Right forelimb (tissue), 1 donor: ENCODE data around the gene STIM2.

Experiments used
- DNase-seq: peaks from one replicate; pipeline ENCODE4 v3.0.0-alpha.2; 2018

Gene STIM2

DNA sequence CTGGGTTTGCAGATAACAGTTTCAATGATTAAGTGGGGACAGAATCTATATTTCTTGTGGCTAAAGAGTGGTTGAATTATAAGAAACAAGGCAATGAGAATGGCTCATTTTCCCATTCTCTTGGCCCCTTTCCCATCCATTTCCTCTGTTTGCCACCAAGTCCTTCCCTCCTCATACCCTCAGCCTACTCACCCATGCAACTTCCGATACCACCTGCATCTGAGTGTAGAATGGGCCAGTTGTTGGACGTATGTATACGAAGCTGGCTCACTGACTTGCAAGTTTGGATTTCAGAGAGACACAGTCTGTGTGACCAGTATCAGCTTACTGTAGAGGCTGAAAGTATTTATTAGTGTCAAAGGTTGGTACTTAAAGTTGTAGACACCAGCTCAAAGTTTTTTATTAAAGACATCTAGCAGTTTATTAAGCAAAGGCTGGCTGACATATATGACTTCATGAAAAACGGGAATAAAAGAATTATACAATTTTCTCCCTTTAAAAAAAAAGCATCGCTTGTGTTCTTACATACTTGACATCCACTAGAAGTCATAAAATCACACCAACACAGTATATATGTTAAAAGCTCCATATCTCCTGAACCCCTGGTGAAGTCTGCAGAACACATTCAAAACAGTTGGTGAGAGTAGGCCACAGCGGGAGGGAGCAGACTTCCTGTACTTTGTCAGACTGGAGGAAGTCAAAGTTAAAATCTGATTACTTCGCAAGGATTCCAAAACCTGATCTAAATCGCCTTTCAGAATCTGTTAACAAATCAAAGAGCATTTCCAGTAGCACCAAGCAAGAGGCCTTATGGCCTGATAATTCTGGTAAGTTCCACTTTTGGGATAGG, 22.4 kb upstream of the STIM2 start:
- DNase-seq: no peak

DNA sequence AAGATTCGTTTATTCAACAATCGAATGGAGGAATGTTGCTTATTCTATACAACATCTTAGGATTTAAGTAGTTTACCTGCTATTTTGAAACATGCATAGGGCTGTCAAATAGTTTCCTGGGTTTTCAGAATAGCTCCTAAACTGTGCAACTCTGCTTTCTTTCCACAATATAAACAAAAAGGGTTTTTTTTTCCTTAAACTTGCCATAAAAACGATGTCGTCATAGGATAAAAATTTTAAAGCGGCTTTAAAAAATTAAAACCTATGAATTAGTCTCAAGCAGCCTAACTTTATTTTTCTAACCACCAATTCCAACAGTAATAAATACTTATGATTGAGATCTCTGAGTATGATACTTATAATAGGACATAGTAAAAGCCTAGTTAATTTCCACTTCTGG, 21.6 kb upstream of the STIM2 start:
- no peak for DNase-seq

DNA sequence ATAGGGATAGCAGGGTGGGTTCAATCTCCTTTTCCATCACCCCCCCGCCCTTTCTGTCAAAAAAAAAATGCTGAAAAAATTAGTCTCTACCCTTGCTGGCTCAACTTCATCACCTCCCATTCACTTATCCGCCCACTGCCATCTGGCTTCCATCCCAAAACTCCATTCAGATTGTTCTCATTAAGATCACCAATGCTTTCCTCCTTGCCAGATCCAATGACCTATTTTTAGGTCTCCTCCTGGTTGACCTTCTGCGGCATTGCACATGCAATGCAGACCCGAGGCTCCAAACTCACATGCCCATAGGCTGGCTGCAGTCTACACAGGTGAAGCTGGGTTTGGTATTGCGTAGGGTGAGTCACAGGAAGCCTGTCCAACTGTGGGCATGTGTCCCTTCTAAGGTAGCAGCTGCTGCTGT, 21.1 kb upstream of the STIM2 start:
- no peak for DNase-seq

DNA sequence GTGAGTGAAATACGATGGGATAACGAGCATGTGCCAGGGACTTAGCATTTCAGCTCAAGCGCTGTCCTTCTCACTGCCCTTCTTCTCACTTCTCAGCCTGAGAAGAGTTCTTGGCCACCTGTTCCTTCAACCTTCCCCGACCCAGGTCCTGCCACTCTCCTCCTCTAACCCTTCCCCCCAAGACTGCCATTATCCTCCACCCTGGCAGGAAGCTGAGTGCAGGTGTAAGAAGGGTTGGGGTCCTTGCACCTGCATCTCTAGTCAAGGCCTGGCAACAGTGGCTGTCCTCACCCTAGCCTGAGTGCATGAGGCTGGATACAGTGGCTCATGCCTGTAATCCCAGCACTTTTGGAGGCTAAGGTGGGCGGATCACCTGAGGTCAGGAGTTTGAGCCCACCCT, 19.9 kb upstream of the STIM2 start:
- DNase-seq: no peak

DNA sequence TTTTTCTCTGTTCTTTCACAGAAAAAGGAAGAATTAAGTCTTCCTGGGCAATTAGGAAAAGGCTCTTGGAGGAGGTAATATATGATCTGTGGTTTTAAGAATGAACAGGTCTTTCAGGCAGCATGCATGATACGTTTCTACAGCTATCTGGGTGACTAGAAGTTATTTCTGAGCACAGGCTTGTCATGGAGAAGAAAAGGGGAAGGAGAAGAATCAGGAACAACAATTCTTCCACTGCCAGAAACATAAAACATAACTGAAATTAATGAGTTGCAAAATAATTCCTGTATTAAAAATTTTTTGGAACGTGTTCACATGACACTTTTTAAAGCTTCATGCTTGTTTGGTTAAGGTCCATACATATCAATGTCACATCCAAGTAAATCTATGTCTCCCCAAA, 17.7 kb upstream of the STIM2 start:
- no peak for DNase-seq

DNA sequence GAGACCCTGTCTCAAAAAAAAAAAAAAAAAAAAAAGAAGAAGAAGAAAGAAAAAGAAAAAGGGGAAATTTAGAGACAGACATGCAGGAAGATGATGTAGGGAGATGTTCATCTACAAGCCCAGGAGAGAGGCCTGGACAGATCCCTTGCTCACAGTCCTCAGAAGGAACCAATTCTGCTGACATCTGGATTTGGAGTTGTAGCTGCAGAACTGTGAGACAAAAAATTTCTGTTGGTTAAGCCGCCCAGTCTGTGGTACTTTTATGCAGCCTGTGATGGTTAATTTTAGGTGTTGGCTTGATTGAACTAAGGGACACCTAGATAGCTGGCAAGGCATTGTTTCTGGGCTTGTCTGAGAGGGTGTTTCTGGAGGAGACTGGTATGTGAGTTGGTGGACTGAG, 10.1 kb upstream of the STIM2 start:
- no peak for DNase-seq

DNA sequence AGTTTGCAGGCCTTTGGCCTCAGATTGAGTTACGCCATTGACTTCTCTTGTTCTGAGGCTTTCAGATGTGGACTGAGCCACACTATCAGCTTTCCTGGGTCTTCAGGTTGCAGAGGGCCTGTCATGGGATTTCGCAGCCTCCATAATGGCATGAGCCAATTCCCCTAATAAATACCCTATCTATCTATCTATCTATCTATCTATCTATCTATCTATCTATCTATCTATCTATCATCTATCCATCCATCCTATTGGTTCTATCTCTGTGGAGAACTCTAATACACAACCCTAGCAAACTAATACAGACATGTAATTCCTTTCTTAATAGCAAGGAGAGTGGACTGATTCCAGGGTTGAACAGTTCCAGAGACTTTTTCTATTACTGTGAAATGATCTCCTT, 9.5 kb upstream of the STIM2 start:
- DNase-seq: no peak

DNA sequence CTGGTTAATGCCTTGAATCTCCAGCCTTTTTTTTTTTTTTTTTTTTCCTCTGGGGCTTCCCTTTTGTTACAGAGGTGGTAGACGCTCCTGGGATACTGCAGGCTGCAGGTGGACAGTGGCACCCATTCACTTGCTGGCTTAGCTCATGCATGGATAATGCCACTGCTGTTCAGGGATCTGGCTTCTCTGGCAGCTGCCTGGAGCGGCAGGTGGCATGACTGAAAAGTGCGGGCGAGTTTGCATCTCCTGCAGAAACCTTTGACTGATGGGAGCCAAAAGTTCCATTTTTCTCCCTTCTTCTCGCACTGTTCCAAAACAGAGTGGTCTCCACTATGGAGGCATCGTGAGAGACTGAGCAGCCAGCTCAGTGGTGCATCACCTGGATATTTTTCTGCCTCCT, 5.9 kb upstream of the STIM2 start:
- no peak for DNase-seq

DNA sequence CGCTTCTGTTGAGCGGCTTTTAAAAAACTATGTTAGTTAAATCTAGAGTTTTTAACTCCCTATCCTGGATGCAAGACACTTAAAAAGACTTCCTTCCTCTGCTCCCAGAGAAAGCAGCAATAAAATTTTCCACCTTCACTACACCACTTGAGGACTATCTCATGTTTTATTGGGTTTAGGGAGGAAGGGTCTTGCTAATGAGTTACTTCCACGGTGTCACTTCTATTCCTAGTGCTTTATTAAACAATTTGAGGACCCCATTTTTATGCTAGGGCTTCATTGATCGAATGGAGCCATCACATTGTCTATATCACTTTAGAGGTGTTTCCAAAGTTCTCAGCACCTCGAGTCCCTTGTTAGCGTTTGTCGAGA, 3.7 kb upstream of the STIM2 start:
- no peak for DNase-seq

DNA sequence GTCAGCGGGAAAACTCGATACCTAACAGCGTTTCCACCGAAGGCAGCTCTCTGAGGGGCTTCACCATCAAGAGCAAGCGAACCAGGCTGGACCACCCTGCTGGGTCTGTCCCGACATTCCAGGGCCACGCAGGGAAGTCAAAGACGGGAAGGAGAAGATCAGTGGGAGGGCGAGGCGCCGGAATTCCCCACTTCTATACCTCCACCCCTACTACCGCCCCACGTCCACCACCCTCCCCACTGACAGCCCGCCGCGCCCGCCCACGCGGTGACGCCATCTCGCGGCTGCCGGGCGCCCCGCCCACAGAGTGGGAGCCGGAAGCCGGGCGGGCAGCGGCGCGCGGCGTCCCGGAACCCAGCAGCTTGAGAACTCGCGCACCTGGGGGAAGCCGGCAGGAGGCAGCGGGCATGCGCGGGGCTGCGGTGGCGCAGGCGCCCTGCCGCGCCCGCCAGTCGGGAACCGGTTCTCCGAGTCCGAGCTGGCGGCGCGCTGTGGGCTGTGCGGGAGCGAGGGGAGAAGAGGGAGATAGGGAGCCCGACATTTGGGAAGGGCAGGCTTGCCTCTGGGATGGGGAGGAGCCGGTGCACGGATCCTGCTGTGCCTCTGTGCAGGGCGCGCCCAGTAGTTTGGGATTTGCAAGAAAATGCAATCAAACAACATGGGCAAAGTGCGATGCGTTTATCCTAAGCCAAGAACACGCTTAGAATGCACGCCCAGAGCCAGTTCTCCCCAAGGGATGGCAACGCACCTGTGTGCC, 3.2 kb upstream of the STIM2 start:
- peak; percentile 91 for DNase-seq

DNA sequence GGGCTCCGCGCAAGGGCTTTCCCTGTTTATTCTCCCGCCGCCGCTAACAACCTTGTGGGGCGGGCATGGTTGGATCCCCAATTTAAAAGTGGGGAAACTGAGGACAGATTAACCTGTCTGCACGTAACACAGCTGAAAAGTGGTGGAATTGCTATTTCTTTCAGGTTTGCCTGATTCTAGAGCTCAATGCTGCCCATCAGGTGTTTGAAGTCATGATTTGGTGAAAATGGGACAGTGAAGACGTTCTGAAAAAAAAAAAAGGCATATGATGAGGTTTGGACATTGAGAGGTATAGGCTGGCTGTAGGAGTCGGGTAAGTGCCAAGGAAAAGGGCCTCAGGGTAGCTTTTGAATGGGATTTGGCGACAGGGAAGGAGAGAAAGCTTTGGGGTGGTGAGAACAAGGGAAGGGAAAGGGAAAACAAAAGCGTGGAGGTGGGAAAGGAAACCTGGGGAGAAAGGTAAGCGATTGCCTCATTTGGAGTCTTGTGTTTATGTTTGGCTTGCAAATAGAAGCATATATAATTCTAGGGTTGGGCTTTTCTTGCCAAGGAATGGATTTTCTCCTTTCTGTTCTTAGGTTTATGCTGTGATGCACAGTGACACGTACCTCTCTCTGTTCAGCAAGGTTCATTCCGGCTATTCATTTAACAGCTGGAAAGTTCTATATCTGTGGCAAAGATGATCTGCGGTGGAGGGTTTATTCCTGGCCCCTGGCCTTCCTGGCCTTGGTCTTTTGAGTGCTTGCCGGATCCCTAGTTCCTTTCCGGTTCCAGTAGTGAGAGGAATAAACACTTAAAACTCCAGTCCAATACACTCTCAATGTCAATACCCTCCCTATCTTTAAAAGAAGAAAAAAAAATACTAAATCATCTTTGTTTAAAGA, 2.4 kb upstream of the STIM2 start:
- no peak for DNase-seq

DNA sequence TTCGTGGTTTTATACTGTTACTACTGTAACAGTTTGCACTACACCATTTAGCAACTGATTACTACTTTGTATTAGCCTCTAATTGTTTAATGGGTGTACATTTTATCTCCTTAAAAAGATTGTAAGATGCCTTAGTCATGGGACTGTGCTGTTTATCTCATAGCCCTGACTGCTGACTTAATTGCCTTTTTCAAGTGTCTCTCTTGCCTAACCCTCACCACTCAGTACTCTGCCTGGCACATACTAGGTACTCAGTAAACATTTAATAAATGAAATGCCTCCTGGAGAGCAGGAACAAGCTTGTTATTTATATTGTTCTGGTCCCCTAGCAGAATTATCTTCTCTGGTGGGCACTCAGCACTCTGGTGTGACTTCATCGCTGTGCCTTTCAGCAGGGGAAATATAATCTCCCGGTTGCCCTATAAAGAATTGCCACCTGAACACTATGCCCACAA, 1.7 kb upstream of the STIM2 start:
- no peak for DNase-seq

DNA sequence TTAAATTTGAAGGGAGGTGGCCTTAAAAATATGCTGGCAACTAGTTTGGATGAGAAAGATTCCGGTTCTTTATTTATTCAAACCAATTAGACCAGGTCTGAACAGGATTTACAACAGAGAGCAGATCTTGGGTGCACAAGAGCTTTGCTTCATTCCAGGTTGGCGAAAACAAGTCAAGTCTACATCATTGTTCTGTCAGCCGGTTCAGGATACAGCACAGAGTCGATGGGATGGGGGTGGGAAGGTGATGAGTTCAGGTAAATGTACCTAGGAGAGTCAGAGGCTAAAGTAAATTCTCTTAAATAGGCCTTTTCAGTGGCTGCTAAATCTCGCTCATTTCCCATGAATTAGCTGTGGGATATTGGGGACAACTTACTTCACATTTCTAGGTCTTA, 882 bp upstream of the STIM2 start:
- DNase-seq: no peak

DNA sequence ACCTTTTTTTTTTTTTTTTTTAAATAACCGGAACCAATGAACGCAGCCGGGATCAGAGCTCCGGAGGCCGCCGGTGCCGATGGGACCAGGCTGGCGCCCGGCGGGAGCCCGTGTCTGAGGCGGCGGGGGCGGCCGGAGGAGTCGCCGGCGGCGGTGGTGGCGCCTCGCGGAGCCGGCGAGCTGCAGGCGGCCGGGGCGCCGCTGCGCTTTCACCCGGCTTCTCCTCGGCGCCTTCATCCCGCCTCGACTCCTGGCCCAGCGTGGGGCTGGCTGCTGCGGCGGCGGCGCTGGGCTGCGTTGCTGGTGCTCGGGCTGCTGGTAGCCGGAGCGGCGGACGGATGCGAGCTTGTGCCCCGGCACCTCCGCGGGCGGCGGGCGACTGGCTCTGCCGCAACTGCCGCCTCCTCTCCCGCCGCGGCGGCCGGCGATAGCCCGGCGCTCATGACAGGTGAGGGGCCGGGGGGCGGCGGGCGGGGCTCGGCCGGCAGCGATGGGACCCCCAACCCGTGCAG, 337 bp downstream of the STIM2 start:
- DNase-seq: peak; percentile 84

DNA sequence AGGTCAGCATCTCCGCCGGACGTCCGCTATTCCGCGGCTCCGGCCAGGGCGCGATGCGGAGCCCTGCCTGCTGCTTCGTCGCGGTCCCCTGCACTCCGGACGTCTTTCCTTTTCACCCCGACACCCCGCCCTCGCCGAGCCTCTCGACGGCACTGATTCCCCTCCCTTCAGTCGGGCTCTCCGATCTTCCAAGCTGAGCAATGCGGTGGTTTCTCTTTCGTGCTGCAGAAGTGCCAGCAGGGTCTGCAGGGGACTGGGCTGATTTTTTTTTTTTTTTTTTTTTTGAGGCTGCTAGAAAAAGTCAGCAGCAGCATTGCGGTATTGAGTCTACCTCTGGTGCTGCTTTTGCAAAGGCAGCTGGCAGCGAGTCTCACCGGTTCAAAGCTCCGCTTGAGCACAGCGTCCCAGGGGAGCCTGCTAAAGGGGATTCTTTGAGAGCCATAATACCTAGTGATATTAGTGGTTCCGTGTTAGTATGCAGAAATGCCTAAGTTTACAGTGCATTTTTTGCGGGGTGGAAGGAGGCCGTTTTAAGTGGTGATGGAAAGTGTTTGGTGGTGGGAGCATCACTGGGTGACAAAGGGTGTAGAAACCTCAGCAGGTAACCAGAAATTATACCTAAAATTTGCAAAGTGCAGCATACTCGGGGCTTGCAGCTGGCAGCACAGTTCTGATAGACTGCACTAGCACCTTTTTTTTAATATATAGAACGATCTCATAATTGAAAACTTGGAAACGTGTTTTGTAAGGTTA, 969 bp downstream of the STIM2 start:
- DNase-seq: peak; percentile 80

DNA sequence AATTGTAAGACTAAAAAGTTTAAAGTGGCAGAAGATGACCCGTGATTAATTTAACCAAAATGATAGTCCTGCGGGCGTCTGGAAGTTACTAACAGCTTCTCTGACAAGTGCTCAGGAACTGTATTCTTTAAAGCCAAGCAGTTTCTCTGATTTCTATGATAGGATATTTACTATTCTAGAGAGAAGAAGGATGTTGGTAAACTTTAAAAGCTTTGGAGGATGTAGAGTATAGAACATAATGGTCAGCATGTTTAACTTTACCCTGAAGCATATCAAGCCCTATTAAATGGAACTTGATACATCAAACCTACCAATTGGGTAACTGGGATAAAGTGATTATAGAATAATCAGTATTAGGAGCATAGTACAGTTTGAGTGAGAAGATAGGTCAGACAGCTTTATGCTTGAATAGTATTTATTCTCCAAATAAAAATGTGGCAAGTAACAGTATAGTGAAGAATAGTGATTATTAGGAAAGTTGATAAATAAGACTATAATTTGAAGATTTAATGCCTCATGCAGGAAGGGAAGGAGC, 1.8 kb downstream of the STIM2 start:
- no peak for DNase-seq

DNA sequence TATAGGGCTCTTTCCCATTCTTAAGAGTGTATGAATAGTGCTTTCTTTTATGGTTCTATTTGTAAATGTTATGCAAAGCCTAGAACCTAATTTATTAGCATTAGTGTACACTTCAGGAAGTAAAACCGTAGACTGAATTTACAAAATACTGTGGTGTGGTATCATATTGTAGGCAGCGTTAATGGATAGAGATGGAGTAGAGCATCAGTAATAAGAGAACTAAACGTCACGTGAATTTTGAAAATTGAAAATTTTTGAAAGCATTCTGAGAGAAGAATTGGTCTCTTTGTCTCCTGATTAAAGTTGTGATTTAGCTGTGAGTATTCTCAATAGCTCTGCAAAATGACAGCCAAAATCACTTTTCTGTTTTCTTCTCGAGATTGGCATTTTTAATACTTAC, 2.9 kb downstream of the STIM2 start:
- DNase-seq: no peak

DNA sequence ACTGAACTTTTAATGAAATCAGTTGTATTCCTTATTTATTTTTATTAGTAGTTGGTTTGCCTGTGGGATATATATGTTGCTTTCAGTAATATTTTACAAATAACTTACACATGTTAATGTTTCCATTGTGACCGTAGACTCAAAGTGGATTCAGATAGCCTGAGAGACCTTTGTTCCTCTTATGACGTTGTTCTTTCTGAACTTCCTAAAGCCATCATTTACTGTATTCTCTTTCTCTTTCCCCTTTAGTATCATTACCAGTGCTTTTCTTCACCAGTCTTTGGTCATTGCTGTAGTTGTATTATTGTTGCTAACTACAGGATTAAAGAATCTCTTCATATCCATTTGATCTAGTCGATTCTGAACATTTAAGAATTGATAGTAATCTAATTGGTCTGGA, 4.3 kb downstream of the STIM2 start:
- no peak for DNase-seq

DNA sequence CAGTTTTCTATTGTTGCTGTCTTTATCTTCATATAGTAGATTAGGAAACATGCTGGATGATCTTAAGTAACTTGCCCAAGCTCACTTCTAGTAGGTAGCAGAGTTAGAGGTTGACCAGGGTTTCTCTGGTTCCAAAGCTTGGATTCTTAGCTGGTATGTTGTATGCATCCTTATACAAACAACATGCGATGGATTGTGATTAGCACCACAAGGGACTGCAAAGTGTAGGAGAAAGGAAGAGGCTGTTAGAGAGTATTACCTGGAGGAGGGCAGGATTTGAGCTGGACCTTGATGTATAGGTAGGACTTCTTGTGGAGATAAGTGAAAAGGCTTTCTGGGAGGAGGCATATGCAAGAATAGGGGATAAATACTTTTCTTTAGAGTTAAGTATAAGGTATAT, 5.6 kb downstream of the STIM2 start:
- no peak for DNase-seq

DNA sequence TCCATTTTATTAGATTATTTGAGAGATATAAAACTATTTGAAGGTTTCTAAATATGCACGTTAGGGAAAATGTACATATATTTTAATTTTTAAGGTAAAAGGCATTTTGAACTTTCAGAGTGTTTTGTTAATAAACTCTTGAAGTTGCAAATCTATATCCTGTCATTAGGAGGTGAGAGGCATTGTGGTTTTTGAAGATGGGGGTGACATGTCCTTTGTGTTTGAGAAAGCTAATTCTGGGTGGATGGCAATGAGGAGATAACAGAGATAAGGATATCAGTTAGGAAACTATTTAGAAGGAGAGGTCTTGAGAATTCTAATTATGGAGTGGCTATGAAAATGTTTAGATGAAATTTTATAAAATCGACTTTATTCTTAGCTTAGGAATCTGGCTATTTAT, 6.1 kb downstream of the STIM2 start:
- DNase-seq: no peak

DNA sequence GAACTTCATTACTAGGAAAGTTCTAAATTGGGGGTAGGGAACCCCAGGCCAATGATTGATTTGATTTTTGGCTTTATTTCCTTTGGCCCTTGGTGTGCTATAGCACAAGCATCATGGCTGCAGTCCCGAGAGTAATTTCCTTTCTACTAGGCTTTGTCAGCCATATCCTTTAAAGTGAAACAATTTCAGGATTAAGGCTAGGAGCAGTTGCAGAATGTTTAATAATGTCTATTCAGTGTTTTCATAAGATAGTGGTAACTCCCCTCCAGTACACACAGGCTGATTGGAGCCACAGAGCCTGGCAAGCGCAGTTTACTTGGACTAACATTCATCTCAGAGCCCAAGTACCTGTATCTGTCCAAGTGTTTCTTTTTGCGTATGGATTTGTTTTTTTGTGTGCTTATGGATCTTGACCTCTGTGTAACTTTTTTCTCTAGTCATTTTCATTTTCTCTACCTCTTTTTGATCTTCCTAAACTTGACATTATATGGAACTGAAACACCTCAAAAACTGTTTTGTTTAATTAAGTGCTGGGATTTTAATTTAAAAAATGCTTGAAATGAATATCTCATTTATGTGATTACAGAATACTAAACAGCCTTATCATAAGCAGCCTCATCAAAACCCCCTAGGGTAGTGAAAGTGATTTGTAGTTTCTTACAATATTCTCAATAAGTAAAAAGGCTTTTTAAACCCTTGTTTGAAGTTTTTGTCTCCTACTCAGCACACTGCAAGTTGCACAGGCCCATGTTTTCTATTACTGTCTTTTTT, 7.5 kb downstream of the STIM2 start:
- no peak for DNase-seq
